Esophagus squamous epithelium (tissue), 5 donors: ENCODE measurements around the gene SMIM12. TPM values are rescaled to one million over a fixed set of nuclear protein-coding genes. Genes with fewer than 3 reads are reported as not detected.

Experiments
- DNase-seq: peaks from one replicate; lab custom pipeline; 2025; lab: John Stamatoyannopoulos, UW
- H3K27ac ChIP-seq, 4 donors: fragments of 200-600 bp; sonication (generic); one replicate each; pipeline ENCODE4 v1.5.1; 2016 to 2019; ENCODE audit warnings: mild to moderate bottlenecking in 1 of 4
- H3K27me3 ChIP-seq, 4 donors: fragments of 200-600 bp; sonication (generic); 1 replicate in 3 of 4; 2 replicates in 1 of 4; pipeline versions ENCODE4 v1.5.1 to v1.6.0; 2017 to 2021; ENCODE audit warnings: antibody characterized with exemption in 1 of 4
- H3K36me3 ChIP-seq, 3 donors: fragments of 200-600 bp; sonication (generic); one replicate each; pipeline ENCODE4 v1.5.1; 2016 to 2019
- H3K4me1 ChIP-seq, 3 donors: fragments of 200-600 bp; sonication (generic); one replicate each; pipeline ENCODE4 v1.5.1; 2017 to 2019
- H3K4me3 ChIP-seq, 4 donors: fragments of 200-600 bp; sonication (generic); 1 replicate in 3 of 4; 2 replicates in 1 of 4; pipeline ENCODE4 v1.5.1; 2016 to 2019; ENCODE audit warnings: mild to moderate bottlenecking in 2 of 4, moderate library complexity in 1 of 4
- H3K9me3 ChIP-seq, 3 donors: fragments of 200-600 bp; sonication (generic); one replicate each; pipeline ENCODE4 v1.5.1; 2016 to 2019
- CTCF ChIP-seq, 6 experiments: fragments of 450-650 bp in 4 of 6; fragments of 200-600 bp in 2 of 6; sonication (generic) in 2 of 6; IDR thresholded peaks; one replicate each; pipeline ENCODE4 v1.5.1; 2016 to 2019; ENCODE audit warnings: antibody characterized with exemption in 6 of 6, mild to moderate bottlenecking in 4 of 6, moderate library complexity in 4 of 6
- POLR2A ChIP-seq, 4 donors: fragments of 450-650 bp; IDR thresholded peaks; one replicate each; pipeline ENCODE4 v1.6.1; 2017; ENCODE audit warnings: antibody characterized with exemption in 4 of 4, mild to moderate bottlenecking in 4 of 4, moderate library complexity in 3 of 4
- WGBS, 2 donors: methylation state at CpG; one replicate each; pipeline ENCODE4 v1.1.5; 2018; 5-methylcytosine and 5-hydroxymethylcytosine counted together
- intact Hi-C: fragments of 100-400 bp; cut with DNase I; formaldehyde crosslinking; loops from one replicate; pipeline ENCODE4 v1.15.0; 2022
- total RNA-seq, 4 donors: library from RNA; depleted of rRNA; stranded (reverse); fragments of >200 nt; gene quantifications; one replicate each; pipeline ENCODE4 v1.1.0, GENCODE V29; 2016
- donor health status: DM: yes; HTN: yes; CAD: no.

The SMIM12 gene
- total RNA-seq, 4 donors from 2014 or later: 29.5 to 41.8 (median 36.0) TPM

GRCh38 chr1:34905098-34905459 lies 45.5 kb upstream of the SMIM12 start:
- TF ChIP-seq POLR2A (IDR thresholded peaks at IDR 0.05): no peak
- TF ChIP-seq CTCF (IDR thresholded peaks at IDR 0.05): no peak
- H3K9me3 ChIP-seq: no peaks in the 10 kb centered on the region
- H3K27me3 ChIP-seq: peaks cover 0 to 33% (median 0%) of the 10 kb centered on the region in 4 donors
- H3K4me3 ChIP-seq: no peak overlapping the region
- intact Hi-C loops: no loop called here
- no peaks in the 10 kb centered on the region for H3K4me1 ChIP-seq
- no peaks in the 10 kb centered on the region for H3K36me3 ChIP-seq
- no peak overlapping the region for H3K27ac ChIP-seq
- DNase-seq: no peak
- WGBS, 2 donors: 69% methylated on average over 4 of the region's 12 CpGs; no CpG with 5 or more reads in 1 of the 2 donors

DNA sequence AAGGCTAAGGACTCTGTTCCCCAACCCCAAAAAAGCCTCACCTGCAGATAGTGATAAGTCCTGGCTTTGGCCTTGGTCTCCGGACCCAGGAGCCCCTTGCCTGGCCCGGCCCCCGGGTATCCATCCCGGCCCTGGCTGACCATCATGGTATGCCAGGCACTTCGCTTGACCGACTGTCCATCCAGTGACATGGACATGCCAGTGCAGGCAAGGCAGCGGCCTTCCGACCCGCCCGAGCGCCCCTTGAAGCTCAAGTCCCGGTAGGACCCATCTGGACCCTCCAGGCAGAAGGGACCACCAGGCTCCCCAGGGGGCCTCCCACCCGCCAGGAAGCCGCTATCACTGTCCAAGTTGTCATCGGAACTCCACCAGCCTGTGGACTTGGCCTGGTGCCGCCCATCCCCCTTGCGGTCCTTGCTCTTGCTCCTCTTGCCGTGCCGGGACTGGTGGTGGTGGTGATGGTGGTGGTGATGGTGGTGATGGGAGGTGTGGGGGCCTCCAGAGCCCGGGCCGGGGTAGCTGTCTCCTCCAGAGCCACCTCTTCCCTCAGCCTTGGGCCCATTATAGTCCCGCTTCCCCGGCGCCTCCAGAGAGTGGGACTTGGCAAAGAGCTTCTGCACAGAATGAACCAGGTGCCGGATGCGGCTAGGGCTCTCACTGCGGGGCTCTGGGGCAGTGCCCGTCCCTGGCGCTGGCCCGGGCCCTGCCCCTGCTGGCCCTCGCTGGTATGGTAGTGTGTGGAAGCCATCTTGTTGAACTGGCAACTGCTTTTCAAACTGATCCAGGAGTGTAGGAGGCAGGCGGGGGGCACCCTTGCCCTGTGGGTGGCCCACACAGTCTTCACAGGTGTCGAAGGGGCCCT lies 44.9 kb upstream of the SMIM12 start:
- intact Hi-C loops: no loop called here
- Histone ChIP-seq H3K27ac (no peak overlapping the region), H3K4me1 (no peaks in the 10 kb centered on the region), H3K36me3 (no peaks in the 10 kb centered on the region), H3K9me3 (no peaks in the 10 kb centered on the region), H3K4me3 (no peak overlapping the region), H3K27me3 (peaks cover 0 to 34% (median 0%) of the 10 kb centered on the region in 4 donors)
- TF ChIP-seq POLR2A (IDR thresholded peaks at IDR 0.05): no peak
- no peak for TF ChIP-seq CTCF (IDR thresholded peaks at IDR 0.05)
- WGBS, 2 donors: 86 to 88% methylated on average over 15 to 16 of the region's 33 CpGs
- DNase-seq: no peak

- Histone ChIP-seq H3K27ac (no peak overlapping the region), H3K36me3 (no peaks in the 10 kb centered on the region), H3K9me3 (no peaks in the 10 kb centered on the region), H3K27me3 (peaks cover 0 to 30% (median 0%) of the 10 kb centered on the region in 4 donors), H3K4me3 (no peak overlapping the region), H3K4me1 (no peaks in the 10 kb centered on the region)
- intact Hi-C loops: no loop called here
- no peak for TF ChIP-seq POLR2A (IDR thresholded peaks at IDR 0.05)
- 60 to 64% methylated on average over 7 of the region's 7 CpGs for WGBS, 2 donors
- DNase-seq: no peak
Measured at GRCh38 chr1:34901919-34902318, 42.4 kb upstream of the SMIM12 start.

GRCh38 chr1:34900775-34901502 lies 41.4 kb upstream of the SMIM12 start:
- H3K36me3 ChIP-seq: no peaks in the 10 kb centered on the region
- intact Hi-C loops: no loop called here
- no peak overlapping the region for H3K27ac ChIP-seq
- peaks cover 0 to 30% (median 0%) of the 10 kb centered on the region in 4 donors for H3K27me3 ChIP-seq
- no peaks in the 10 kb centered on the region for H3K4me1 ChIP-seq
- DNase-seq: no peak
- no peak for TF ChIP-seq POLR2A (IDR thresholded peaks at IDR 0.05)
- no peaks in the 10 kb centered on the region for H3K9me3 ChIP-seq
- 55 to 62% methylated on average over 13 of the region's 13 CpGs for WGBS, 2 donors
- no peak overlapping the region for H3K4me3 ChIP-seq

DNA sequence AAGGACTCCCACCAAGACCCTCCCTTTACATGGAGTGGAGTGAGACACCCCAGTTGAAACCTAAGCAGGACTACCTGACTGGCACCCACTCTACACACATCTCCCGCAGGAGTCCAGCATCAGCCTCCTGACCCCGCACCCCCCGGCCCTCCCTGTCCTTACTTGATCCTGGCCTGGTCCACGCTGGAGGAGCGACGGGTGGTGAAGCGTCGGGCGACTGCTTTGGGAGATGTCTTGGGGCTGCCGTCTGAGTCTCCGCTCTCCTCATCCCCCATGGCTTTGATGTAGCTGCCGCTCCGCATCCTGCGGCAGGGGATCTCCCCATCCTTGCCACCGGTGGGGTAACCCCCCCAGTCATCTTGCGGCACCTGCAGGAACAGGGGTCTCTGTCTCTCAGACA lies 40.4 kb upstream of the SMIM12 start:
- no peak overlapping the region for H3K27ac ChIP-seq
- H3K9me3 ChIP-seq: no peaks in the 10 kb centered on the region
- H3K4me3 ChIP-seq: no peak overlapping the region
- peaks cover 0 to 30% (median 0%) of the 10 kb centered on the region in 4 donors for H3K27me3 ChIP-seq
- no peaks in the 10 kb centered on the region for H3K4me1 ChIP-seq
- no peaks in the 10 kb centered on the region for H3K36me3 ChIP-seq
- no peak for DNase-seq
- TF ChIP-seq POLR2A (IDR thresholded peaks at IDR 0.05) (no peak), CTCF (IDR thresholded peaks at IDR 0.05) (no peak)
- intact Hi-C loops: no loop called here
- 89 to 95% methylated on average over 7 to 13 of the region's 16 CpGs for WGBS, 2 donors

DNA sequence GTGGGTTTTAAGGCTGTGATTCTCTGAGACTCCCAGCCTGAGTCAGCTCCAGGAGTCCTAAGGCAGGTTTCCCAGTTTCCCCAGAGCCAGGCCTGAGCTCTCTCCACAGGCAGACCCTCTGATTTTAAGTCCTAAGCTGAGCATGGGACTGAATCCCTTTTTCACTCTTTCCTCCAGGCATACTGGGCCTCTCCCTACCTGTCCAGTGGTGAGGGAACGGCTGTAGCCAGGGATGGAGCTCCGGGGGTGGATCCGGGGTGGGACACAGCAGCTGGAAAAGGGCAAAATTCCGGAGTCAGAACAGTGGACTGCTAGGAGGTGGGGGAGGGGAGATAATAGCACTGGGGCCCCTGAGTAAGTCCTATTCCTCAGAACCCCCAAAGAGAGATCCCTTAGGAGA lies 39.9 kb upstream of the SMIM12 start:
- intact Hi-C loops: no loop called here
- TF ChIP-seq POLR2A (IDR thresholded peaks at IDR 0.05) (no peak), CTCF (IDR thresholded peaks at IDR 0.05) (no peak)

More for the DNA sequence above, 39.9 kb upstream of the SMIM12 start:
- Histone ChIP-seq H3K36me3 (no peaks in the 10 kb centered on the region), H3K9me3 (no peaks in the 10 kb centered on the region), H3K27ac (no peak overlapping the region), H3K4me1 (no peaks in the 10 kb centered on the region), H3K4me3 (no peak overlapping the region), H3K27me3 (peaks cover 0 to 30% (median 0%) of the 10 kb centered on the region in 4 donors)
- DNase-seq: no peak
- 71% methylated on average over 1 of the region's 4 CpGs; no CpG with 5 or more reads in 1 of the 2 donors for WGBS, 2 donors
